ENCODE measurements around the gene FAM174C. TPM values are rescaled to one million over a fixed set of nuclear protein-coding genes. Genes with fewer than 3 reads are reported as not detected.
A peak's percentile ranks its signal among the peaks of the same experiment; 100 is the strongest.
"Not testable (repeated sequence)": the region's sequence is repeated elsewhere in the genome, so short reads cannot be mapped to it uniquely, and the experiment has no call there.

The FAM174C gene
- total and polyA plus RNA-seq, 12 donors, result 8.2 to 70.2 (median 13.4) TPM

DNA sequence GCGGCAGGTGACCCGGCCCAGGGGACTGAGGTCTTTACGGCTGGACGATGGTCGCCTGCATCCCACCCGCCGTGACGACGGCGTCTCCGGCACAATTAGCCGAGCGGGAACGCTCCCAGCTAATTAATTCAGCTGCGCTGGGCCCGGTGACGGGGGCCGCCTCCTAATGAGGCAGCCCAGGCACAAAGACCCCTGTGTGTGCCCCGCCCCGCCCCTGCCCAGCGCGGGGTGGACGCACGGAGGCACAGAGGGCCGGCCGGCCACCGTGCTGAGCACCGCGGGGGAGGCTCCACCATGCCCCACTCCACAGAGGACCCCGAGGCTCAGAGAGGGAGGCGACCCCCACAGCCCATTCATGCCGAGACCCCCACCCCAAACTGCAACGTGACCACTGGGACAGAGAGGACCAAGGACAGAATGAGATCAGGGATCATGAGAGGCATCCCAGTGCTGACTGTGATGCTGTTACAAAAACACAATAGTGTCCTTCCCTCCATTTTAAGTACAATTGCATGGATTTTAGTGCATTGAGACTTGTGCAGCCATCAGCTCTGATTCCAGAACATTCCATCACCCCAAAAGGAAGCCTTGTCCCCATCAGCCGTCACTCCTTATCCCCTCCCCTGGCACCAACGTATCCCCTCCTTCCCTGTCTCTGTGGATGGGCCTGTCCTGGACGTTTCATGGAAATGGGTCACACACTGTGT is 27.4 kb downstream of the FAM174C start:
- peaks cover 0 to 6% (median 0%) of the 10 kb centered on the region in 7 donors for H3K27me3 ChIP-seq
- no peak for DNase-seq
- H3K4me3 ChIP-seq, result no peak overlapping the region
- no peak overlapping the region for H3K27ac ChIP-seq
- intact Hi-C loops (cut with DNase I), result no loop called here
- no peak for ATAC-seq
- no peaks in the 10 kb centered on the region for H3K4me1 ChIP-seq
- WGBS, 2 donors, result 69 to 71% methylated on average over 36 of the region's 36 CpGs
- H3K9me3 ChIP-seq, result no peaks in the 10 kb centered on the region
- H3K36me3 ChIP-seq, result no peaks in the 10 kb centered on the region
- TF ChIP-seq, protein P1, sequence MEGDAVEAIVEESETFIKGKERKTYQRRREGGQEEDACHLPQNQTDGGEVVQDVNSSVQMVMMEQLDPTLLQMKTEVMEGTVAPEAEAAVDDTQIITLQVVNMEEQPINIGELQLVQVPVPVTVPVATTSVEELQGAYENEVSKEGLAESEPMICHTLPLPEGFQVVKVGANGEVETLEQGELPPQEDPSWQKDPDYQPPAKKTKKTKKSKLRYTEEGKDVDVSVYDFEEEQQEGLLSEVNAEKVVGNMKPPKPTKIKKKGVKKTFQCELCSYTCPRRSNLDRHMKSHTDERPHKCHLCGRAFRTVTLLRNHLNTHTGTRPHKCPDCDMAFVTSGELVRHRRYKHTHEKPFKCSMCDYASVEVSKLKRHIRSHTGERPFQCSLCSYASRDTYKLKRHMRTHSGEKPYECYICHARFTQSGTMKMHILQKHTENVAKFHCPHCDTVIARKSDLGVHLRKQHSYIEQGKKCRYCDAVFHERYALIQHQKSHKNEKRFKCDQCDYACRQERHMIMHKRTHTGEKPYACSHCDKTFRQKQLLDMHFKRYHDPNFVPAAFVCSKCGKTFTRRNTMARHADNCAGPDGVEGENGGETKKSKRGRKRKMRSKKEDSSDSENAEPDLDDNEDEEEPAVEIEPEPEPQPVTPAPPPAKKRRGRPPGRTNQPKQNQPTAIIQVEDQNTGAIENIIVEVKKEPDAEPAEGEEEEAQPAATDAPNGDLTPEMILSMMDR (IDR thresholded peaks at IDR 0.05), result no peak

DNA sequence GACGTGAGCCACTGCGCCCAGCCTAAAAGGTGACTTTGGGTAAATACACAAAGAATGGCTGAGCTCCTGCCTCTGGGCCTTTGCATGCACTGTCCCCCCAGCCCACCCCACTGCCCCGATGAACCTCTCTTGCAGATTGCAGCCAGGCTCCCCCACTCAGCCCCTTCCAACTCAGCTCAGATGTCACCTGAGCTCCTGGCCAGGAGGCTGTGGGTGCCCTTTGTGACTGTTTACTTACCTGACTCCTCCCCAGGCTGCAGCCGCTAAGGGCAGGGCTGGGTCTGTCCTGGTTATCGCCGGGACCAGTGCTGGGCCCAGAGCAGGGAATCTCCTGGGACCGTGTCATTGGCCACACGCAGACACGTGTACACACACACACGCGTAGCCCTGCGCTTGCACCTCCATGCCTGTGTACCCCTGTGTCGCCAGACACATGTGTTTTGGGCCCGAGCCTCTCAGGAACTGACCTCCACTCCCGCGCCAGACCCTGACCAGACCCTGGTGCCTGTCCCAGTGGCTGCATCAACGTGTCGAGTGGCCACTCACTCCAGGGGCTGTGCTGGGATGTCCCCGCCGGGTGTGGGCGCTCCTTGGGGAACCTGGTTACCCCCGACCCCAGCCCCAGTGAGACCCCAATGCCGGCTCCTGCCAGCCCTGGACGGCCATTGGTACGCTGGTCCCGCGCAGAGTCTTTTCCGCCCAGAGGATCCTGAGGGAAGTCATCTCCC is 29.0 kb downstream of the FAM174C start:
- TF ChIP-seq, protein P1 (IDR thresholded peaks at IDR 0.05), result no peak
- intact Hi-C loops (cut with DNase I), result no loop called here
- 90 to 91% methylated on average over 28 of the region's 28 CpGs for WGBS, 2 donors

DNA sequence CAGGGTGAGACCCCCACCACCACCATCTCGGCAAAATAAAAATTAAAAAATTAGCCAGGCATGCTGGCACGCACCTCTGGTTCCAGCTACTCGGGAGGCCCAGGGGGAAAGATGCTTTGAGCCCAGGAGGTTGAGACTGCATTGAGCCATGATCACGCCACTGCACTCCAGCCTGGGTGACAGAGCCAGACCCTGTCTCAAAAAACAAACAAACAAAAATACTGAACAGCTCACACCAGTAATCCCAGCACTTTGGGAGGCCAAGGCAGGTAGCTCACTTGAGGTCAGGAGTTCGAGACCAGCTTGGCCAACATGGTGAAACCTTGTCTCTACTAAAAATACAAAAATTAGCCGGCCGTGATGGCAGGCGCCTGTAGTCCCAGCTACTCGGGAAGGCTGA is 30.0 kb downstream of the FAM174C start:
- H3K9me3 ChIP-seq; H3K36me3 ChIP-seq; intact Hi-C loops (cut with DNase I); H3K4me3 ChIP-seq; H3K4me1 ChIP-seq; H3K27ac ChIP-seq; ATAC-seq; DNase-seq: not testable (repeated sequence)
- H3K27me3 ChIP-seq, result peaks cover 0 to 12% (median 7%) of the 10 kb centered on the region in 7 donors
- 86 to 87% methylated on average over 9 of the region's 9 CpGs for whole genome bisulfite sequencing, 2 donors

More for the DNA sequence above, 29.0 kb downstream of the FAM174C start:
- Histone ChIP-seq H3K9me3 (no peaks in the 10 kb centered on the region), H3K4me1 (no peaks in the 10 kb centered on the region), H3K27me3 (peaks cover 0 to 7% (median under 1%) of the 10 kb centered on the region in 7 donors), H3K27ac (no peak overlapping the region), H3K36me3 (no peaks in the 10 kb centered on the region), H3K4me3 (no peak overlapping the region)
- DNase-seq (no peak), ATAC-seq (peak in 2 of 8 donors; percentile 28 to 56)

DNA sequence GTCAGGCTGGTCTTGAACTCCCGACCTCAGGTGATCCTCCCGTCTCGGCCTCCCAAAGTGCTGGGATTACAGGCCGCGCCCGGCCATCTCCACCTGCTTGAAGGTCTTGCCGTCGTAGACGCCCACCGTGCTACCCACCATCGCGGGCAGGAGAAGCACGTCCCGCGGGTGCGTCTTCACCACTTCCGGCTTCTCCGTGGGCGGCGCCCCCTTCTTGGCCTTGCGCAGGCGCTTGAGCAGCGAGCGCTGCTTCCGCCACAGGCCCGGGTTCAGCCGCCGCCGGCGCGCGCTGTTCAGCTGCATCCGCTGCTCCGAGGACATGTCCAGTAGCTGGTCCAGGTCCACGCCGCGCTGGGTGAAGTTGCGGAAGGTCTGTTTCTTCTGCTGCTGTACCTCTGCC is 32.0 kb downstream of the FAM174C start:
- no peaks in the 10 kb centered on the region for H3K4me1 ChIP-seq
- TF ChIP-seq, protein P1 (IDR thresholded peaks at IDR 0.05), result no peak
- 94 to 95% methylated on average over 37 of the region's 38 CpGs for WGBS, 2 donors
- H3K9me3 ChIP-seq, result no peaks in the 10 kb centered on the region
- no peaks in the 10 kb centered on the region for H3K36me3 ChIP-seq
- peaks cover 0 to 28% (median 15%) of the 10 kb centered on the region in 7 donors for H3K27me3 ChIP-seq
- intact Hi-C loops (cut with DNase I), result no loop called here
- H3K4me3 ChIP-seq, result no peak overlapping the region
- DNase-seq (no peak), ATAC-seq (no peak)
- no peak overlapping the region for H3K27ac ChIP-seq
